SIG-M5 (cell line): ENCODE results near the gene PNO1.
"Not testable (repeated sequence)": the region's sequence is repeated elsewhere in the genome, so short reads cannot be mapped to it uniquely, and the experiment has no call there.

ENCODE experiments used
- DNase-seq: peaks from one replicate; lab custom pipeline; 2025; lab: John Stamatoyannopoulos, UW

The PNO1 gene

GRCh38 chr2:68157002-68157401 is 686 bp upstream of the PNO1 start:
- DNase-seq: no peak

GRCh38 chr2:68158134-68158447 is 403 bp downstream of the PNO1 start:
- DNase-seq: no peak

GRCh38 chr2:68163641-68164040 is 6.0 kb downstream of the PNO1 start:
- no peak for DNase-seq

DNA sequence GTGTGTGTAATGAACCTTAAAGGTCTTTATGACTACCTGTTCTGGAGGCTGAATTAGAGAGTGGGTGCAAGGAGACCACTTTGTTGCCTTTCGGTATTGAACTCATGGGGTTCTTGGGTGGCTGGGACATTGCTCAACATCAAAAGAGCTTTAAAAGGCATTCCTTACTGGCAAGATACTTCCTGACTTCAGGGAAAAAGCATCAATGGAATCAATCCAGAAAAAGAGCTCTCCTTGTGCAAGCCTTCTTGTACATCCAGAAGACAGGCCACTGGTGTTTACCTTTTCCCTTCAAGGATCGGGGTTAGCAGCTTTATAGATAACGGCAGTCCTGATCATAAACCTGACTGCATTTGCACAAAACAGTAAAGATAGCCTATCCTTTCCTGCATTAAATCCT is 9.5 kb downstream of the PNO1 start:
- DNase-seq: no peak

DNA sequence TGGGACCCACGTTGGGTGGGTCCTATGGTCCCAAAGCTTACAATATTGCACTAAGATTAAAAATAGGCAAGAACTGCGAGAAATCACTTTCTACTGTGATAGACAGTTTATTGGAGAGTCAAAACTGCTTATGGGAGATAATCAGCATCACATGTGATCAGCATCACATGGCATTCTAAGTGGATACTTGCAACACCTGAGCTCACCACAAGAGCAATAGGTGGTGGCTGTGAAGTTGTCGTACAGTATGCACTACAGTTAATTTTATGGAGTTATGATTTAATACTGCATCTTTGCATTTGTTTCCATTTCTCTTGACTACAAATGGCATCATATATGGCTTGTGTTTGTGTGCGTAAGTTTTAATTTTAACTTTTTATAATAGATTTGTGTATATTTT is 11.6 kb downstream of the PNO1 start:
- no peak for DNase-seq

DNA sequence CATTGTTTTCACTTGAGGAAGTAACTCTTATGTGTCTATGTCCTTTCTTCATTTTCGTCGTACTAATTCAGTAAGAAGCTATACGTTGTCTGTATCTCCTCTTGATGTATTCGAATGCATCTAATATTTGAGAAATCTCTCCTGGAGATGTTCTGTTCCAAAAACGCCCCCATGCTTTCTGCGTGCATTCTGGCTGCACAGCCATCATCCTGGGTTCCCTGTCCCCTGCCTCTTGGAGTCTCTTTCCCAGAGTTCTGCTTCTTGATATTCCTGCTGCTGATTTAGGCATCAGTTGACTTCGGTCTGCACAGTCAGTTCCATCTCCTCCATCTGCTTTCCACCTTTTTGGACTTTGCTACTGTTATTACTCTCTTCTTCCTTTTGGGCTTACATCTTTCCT is 13.5 kb downstream of the PNO1 start:
- DNase-seq: no peak

- DNase-seq: no peak
Observed at GRCh38 chr2:68171684-68172083, 14.0 kb downstream of the PNO1 start.

- no peak for DNase-seq
Observed at GRCh38 chr2:68172521-68172920, 14.8 kb downstream of the PNO1 start.

DNA sequence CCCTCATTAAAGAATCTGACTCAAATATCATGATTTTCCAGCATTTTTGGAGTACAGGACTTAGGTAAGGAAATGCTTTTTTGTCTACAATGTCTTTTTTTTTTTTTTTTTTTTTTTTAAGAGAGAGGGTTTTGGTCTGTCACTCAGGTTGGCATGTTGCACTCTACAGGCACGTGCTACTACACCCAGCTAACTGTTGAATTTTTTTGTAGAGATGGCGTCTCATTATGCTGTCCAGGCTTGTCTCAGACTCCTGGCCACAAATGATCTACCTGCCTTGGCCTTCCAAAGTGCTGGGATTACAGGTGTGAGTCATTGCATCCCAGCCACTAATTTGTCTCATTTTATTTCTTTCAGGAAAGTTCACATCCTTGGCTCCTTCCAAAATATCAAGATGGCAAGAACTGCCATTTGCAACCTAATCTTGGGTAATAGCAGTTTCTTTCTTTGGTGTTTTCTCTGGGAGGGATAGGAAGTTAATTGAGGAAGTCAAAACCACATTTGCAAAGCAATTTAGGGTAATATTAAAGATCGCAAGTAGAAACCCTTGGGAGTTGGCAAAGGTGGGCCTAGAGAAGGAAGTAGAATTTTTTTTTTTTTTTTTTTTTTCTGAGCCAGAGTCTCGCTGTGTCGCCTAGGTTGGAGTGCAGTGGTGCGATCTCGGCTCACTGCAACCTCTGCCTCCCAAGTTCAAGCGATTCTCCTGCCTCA is 15.5 kb downstream of the PNO1 start:
- DNase-seq: peak; percentile 95

DNA sequence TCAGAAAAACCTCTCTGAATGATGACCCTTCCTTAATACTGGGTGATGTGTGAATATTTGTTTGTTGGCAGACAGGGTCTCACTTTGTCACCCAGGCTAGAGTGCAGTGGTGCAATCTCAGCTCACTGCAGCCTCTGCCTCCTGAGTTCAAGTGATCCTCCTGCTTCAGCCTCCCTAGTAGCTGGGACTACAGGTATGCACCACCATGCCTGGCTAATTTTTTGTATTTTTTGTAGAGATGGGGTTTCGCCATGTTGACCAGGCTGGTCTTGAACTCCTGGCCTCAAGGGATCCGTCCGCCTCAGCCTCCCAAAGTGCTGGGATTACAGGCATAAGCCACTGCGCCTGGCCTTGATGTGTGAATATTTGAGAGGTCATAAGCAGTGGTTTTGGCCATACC is 17.5 kb downstream of the PNO1 start:
- DNase-seq: not testable (repeated sequence)

- DNase-seq: no peak
Observed at GRCh38 chr2:68176657-68177056, 19.0 kb downstream of the PNO1 start.

- no peak for DNase-seq
Observed at GRCh38 chr2:68177541-68177940, 19.9 kb downstream of the PNO1 start.

DNA sequence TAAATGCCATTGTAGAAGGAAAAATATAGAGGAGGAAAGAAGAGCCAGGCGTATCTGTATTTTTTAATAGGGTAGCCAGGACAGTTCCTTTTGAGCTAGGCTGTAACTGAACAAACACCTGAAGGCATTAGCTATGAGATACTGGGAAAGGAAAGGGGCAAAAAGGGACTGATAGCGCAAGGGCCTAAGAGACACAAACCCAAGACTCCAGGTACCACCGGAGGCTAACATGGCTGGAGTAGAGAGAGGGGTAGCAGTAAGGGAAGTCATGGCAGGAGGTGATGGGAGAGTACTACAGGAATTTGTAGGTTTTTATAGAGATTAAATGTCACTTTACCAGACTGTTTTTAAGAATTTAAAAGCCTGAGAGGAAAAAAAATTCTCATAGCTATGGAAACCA is 20.7 kb downstream of the PNO1 start:
- no peak for DNase-seq

GRCh38 chr2:68178954-68179627 is 21.4 kb downstream of the PNO1 start:
- no peak for DNase-seq

GRCh38 chr2:68182902-68183301 is 25.2 kb downstream of the PNO1 start:
- DNase-seq: no peak

DNA sequence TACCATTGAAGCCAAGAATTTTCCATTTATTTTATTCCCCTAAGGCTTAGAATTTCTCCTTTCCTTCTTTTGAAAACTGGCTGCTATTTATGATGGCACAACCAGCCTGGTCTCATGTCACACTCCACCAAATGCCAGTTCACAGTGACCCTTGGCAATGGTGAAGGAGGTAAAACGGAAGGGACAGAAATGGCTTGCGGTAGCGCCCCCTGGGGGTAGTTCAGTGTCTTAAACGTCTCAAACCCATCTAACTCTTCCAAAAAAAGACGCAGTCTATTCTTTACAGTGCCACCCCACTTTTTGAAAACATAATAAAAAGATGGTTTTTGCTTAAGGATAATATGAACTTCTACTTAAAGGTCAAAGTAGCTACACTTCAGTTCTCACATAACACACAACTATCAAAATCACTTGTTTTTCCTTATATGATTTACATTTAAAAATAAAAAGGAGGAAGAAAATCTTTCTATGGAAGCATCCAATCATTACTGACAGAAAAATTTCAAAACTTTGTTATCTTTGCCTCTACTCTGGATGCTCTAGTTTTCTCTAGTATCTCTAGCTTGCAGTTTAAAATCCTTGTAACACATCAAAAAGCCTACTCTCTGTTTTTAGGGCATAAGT is 28.0 kb downstream of the PNO1 start:
- no peak for DNase-seq

DNA sequence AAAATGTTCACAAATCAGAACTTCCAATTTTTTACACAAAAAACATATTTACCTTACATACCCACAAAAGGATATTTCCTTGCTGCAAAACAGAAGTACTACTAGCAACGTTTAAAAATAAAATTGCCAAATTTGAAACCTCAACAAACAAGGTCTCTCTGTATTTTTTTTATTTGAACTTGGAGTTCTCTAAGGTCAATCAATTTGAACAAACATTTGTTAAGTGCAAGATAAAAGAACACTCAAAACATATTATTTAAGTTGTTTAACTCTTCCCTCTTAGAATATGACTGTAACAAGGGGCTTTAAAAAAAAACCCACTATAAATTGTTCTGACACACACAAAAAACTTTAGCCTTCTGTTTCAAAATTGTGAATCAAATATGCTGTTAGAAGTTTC is 29.6 kb downstream of the PNO1 start:
- no peak for DNase-seq

DNA sequence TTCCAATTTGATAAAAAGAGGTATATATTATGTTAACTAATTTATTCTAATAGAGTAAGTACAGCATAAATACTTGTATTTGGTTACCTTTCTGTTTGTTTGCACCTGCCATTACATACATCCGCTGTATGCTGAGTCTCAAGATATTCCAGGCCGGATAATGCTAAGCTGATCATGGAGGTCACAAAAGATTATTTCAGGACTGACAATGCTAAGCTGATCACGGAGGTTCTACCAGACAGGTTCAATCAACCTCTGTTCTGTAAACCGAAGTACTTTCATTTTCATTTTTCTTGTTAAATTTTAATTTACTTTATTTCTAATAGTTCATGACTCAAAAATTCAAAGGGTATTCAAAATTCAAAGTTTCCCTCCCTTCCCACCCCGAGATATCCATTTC is 31.1 kb downstream of the PNO1 start:
- no peak for DNase-seq

GRCh38 chr2:68189991-68190784 is 32.5 kb downstream of the PNO1 start:
- DNase-seq: no peak

DNA sequence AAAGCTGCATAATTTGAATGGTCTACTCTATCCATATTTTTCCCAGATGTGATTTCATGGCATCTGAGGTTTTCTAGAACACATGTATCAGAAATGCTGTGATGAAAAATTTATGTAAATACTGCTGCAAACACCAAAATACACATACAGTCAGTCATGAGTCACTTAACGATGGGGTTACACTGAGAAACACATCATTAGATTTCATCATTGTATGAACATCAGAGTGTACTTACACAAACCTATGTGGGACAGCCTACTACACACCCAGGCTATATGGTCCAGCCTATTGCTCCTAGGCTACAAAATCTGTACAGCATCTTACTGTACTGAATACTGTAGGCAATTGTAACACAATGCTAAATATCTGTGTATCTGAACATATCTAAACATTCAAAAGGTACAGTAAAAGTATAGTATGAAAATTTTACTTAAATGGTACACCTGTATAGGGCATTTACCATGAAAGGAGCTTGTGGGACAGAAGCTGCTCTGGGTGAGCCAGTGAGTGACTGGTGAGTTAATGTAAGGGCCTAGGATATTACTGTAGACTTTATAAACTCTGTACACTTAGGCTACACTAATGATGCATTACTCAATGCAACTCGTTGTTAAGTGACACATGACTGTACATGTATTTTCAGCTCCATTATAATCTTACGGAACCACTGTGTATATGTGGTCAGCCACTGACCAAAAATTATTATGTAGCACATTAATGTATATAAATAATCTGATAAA is 33.5 kb downstream of the PNO1 start:
- DNase-seq: peak; percentile 34

DNA sequence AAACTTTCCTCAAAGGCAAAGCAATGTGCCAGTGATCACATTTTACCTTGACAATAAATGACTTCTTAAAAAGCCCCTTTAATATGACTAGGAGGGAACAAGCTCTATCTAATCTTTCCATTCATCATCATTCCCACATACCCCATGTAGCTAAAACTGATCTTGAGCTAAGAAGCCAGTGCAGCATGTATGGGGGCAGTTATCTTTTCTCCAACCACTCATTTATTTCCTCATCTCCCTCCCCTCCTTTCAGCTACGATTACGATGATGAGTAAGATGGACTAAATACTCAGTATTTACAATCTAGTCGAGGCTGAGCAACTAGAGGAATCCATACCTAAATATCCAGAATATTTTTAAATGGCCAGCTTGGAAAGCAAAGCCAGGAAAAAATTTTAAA is 35.5 kb downstream of the PNO1 start:
- no peak for DNase-seq

DNA sequence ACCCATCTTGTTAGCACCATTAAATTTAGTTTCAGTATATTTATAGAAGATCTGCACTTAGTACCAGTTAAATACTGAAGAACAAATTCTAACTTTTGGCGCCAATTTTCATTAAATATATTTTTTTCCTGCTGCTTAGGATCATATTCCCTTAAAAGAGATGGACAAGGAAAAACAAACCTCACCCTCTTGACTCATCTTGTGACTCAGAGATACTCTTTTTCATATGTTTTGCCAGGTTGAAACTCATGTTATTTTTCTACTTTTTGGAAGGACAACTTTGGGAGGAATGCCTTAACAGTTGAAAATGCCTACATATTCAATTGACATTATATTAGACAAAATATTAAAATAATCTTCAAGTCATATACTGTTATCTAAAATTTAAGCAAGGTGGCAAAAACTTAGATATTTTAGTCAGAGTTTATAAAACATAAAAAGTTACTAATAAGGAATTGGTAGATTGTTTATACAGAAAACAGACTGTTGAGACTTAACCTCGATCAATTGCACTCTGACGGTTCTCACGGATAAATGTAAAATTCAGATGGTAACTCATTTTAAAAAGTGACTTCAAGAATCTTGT is 36.2 kb downstream of the PNO1 start:
- no peak for DNase-seq
